BJ (cell line): ENCODE results near the gene IGF2R. TPM values are rescaled to one million over a fixed set of nuclear protein-coding genes. Genes with fewer than 3 reads are reported as not detected.
"Not testable (repeated sequence)": the region's sequence is repeated elsewhere in the genome, so short reads cannot be mapped to it uniquely, and the experiment has no call there.

ENCODE experiments used
- CTCF ChIA-PET: fragments of 350-600 bp; formaldehyde crosslinking; extraction: SDS; loops from one replicate; lab custom pipeline; 2021; ENCODE audit warnings: antibody characterized with exemption, inconsistent platforms; lab: Yijun Ruan, JAX
- POLR2A ChIA-PET: fragments of 300-600 bp; sonication (Branson Sonifier 250); formaldehyde crosslinking; extraction: SDS; loops from one replicate; lab custom pipeline; 2021; ENCODE audit warnings: antibody characterized with exemption; lab: Charles Lee
- DNase-seq: peaks from one replicate; pipeline ENCODE4 v3.0.0-alpha.2; 2011; ENCODE audit warnings: low read depth
- H3K27me3 ChIP-seq: 2 replicates; pipeline ENCODE4 v1.6.0; 2011; ENCODE audit warnings: low read length; ENCODE audit not compliant: control insufficient read depth, insufficient read depth
- H3K36me3 ChIP-seq: 2 replicates; pipeline ENCODE4 v1.5.1; 2011; ENCODE audit warnings: low read length; ENCODE audit not compliant: control insufficient read depth, insufficient read depth
- H3K4me3 ChIP-seq: 2 replicates; pipeline ENCODE4 v1.5.1; 2011; ENCODE audit warnings: low read depth, mild to moderate bottlenecking, control low read depth, low read length
- polyA plus RNA-seq: library from polyadenylated mRNA; depleted of rRNA; stranded (reverse); fragments of >200 nt; gene quantifications from 2 replicates; pipeline ENCODE4 v1.2.3, GENCODE V29; 2011
- TF ChIP-seq, protein P1 (sequence below): IDR thresholded peaks from 2 replicates; pipeline ENCODE4 v1.5.1; 2011; ENCODE audit warnings: low read depth, mild to moderate bottlenecking, control low read depth, inconsistent platforms, low read length, moderate library complexity; ENCODE audit not compliant: insufficient read depth

The IGF2R gene
- polyA plus RNA-seq, 1 experiment, result 39.4 TPM

DNA sequence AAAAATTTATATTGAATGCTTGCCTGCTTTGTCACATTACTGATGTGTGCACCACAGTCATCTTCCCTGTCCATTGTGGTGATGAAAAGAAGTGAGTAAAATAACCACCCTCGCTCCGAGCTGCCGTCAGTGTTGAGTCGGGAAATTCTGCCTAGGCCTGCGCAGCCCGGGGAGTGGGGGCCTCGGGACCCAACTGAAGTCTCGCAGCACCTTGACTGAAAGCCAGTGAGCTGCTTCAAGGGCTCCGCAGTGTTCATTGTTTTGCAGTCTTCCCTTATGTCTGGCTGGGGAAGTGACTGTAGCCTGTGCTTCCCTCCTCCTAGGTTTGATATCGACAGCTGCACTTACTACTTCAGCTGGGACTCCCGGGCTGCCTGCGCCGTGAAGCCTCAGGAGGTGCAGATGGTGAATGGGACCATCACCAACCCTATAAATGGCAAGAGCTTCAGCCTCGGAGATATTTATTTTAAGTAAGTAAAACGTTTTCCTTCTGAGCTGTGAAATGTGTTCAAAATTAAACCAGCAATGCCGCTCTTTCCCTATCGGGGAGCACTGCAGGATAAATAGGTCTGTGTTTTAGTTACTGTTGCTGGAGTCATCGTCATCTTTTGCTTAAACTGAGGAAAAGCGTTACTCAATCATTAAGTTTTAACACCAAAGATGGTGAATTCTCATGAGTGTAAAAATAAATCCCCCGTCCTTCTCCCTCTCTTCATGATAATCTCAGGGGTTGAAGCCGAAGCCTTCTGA, 120.1 kb downstream of the IGF2R start:
- DNase-seq, result no peak
- Histone ChIP-seq H3K4me3 (no peak overlapping the region), H3K27me3 (no peaks in the 10 kb centered on the region), H3K36me3 (peaks cover 29% of the 10 kb centered on the region)
- POLR2A ChIA-PET, result interaction anchor here (0.5 to 0.6 kb wide), 2 partner anchors 136 to 186 kb away, joined by 3 read pairs; no protein-coding TSS in a partner anchor
- CTCF ChIA-PET, result interaction anchor here (0.6 to 5.1 kb wide), 32 partner anchors 10 to 445 kb away, joined by 3 to 90 read pairs (median 4); no protein-coding TSS in a partner anchor
- TF ChIP-seq, protein P1, sequence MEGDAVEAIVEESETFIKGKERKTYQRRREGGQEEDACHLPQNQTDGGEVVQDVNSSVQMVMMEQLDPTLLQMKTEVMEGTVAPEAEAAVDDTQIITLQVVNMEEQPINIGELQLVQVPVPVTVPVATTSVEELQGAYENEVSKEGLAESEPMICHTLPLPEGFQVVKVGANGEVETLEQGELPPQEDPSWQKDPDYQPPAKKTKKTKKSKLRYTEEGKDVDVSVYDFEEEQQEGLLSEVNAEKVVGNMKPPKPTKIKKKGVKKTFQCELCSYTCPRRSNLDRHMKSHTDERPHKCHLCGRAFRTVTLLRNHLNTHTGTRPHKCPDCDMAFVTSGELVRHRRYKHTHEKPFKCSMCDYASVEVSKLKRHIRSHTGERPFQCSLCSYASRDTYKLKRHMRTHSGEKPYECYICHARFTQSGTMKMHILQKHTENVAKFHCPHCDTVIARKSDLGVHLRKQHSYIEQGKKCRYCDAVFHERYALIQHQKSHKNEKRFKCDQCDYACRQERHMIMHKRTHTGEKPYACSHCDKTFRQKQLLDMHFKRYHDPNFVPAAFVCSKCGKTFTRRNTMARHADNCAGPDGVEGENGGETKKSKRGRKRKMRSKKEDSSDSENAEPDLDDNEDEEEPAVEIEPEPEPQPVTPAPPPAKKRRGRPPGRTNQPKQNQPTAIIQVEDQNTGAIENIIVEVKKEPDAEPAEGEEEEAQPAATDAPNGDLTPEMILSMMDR, result no peak

GRCh38 chr6:160089534-160089897, 120.6 kb downstream of the IGF2R start:
- Histone ChIP-seq H3K36me3 (peaks cover 27% of the 10 kb centered on the region), H3K27me3 (no peaks in the 10 kb centered on the region), H3K4me3 (no peak overlapping the region)
- ChIA-PET POLR2A (no interaction called here), CTCF (interaction anchor here (1.5 to 5.1 kb wide), 8 partner anchors 9 to 445 kb away, joined by 3 to 90 read pairs (median 10); no protein-coding TSS in a partner anchor)
- DNase-seq, result no peak
- TF ChIP-seq, protein P1, result no peak

- H3K36me3 ChIP-seq, result peaks cover 22% of the 10 kb centered on the region
- CTCF ChIA-PET, result interaction anchor here (5.1 kb wide), 1 partner anchor 365 kb away, joined by 90 read pairs; no protein-coding TSS in a partner anchor
- H3K27me3 ChIP-seq, POLR2A ChIA-PET, H3K4me3 ChIP-seq, DNase-seq: not testable (repeated sequence)
Observed at GRCh38 chr6:160090442-160091239, 121.8 kb downstream of the IGF2R start.

DNA sequence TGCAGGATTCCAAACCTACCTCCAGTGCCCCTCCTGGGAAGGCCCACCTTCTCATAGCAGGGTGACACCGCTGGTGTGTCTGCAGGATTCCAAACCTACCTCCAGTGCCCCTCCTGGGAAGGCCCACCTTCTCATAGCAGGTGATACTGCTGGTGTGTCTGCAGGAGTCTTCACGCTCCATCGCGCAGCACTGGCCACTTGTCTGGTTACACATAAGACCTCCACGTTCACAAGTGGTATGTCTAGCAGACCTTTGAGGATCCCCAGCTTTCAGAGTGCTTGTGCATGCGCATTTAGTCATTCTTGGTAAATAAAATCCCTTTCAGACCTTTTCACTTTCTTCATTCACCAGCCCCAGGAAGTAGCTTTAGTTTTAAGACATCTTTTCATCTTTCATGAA, 123.3 kb downstream of the IGF2R start:
- POLR2A ChIA-PET, H3K4me3 ChIP-seq, H3K27me3 ChIP-seq, DNase-seq: not testable (repeated sequence)
- peaks cover 20% of the 10 kb centered on the region for H3K36me3 ChIP-seq
- CTCF ChIA-PET, result interaction anchor here (1.0 kb wide), 1 partner anchor 364 kb away, joined by 5 read pairs; no protein-coding TSS in a partner anchor

- no peak for DNase-seq
- H3K27me3 ChIP-seq, result no peaks in the 10 kb centered on the region
- H3K4me3 ChIP-seq, result no peak overlapping the region
- peaks cover 20% of the 10 kb centered on the region for H3K36me3 ChIP-seq
- TF ChIP-seq, protein P1, result no peak
- ChIA-PET CTCF (interaction anchor here (1.0 kb wide), 1 partner anchor 363 kb away, joined by 5 read pairs; no protein-coding TSS in a partner anchor), POLR2A (no interaction called here)
Observed at GRCh38 chr6:160092602-160093001, 123.7 kb downstream of the IGF2R start.

- ChIA-PET CTCF (interaction anchor here (1.0 kb wide), 2 partner anchors 229 to 363 kb away, joined by 3 to 5 read pairs; no protein-coding TSS in a partner anchor), POLR2A (no interaction called here)
- TF ChIP-seq, protein P1, result no peak
- Histone ChIP-seq H3K4me3 (no peak overlapping the region), H3K36me3 (peaks cover 22% of the 10 kb centered on the region), H3K27me3 (no peaks in the 10 kb centered on the region)
- DNase-seq, result no peak
Observed at GRCh38 chr6:160093061-160093460, 124.2 kb downstream of the IGF2R start.
